Measurements from ENCODE around the gene REN.

REN gene

DNA sequence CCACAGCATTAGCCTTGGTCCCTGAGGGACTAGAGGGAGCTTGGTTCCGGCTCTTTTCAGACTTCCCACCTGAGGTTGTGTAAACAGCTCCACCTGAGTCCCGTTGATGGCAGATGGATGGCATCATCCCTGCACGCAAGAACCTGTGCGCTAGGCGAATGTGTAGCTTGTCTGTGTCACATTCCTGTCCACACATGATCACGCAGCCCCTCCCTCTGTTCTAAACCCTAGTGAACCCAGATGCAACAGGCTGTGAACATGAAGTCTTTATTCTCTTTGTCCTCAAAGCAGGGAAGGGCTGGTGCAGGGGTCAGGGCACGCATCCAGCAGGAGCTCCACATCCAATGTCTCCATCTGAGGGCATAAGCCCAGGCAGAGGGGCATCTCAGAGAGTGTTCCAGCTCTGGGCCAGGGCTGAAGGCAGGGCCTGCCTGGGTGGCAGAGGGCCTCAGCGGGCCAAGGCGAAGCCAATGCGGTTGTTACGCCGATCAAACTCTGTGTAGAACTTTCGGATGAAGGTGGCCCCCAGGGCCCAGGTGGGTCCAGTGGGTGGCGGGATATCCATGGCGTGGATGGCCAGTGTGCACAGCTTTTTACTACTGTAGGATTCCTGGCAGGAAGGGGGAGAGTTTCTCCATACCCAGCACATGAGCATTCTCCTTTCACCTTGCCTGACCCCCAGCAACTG, 11.4 kb downstream of the REN start:
- DNase-seq (ENCODE audit: low read depth in 2 of 2) = no peak

DNA sequence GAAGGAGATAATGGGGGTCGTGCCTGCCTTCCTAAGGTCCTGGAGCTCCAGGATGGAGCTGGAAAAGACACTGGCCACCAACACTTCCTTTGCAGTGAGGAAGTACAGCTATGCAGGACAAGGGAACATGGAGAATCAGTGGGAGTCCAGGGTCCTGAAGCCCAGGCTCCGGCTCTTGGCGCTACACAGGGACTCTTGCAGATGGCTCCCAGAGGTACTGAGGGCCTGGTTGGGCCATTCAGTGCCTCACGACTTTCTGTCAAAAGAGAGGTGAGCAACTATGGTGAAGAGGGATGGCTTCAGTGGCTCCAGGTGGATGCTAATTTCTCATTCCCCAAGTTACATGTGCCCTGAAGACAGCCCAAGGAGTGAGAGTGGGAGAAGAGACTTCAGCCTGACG, 12.5 kb downstream of the REN start:
- no peak for DNase-seq (ENCODE audit: low read depth in 2 of 2)

DNA sequence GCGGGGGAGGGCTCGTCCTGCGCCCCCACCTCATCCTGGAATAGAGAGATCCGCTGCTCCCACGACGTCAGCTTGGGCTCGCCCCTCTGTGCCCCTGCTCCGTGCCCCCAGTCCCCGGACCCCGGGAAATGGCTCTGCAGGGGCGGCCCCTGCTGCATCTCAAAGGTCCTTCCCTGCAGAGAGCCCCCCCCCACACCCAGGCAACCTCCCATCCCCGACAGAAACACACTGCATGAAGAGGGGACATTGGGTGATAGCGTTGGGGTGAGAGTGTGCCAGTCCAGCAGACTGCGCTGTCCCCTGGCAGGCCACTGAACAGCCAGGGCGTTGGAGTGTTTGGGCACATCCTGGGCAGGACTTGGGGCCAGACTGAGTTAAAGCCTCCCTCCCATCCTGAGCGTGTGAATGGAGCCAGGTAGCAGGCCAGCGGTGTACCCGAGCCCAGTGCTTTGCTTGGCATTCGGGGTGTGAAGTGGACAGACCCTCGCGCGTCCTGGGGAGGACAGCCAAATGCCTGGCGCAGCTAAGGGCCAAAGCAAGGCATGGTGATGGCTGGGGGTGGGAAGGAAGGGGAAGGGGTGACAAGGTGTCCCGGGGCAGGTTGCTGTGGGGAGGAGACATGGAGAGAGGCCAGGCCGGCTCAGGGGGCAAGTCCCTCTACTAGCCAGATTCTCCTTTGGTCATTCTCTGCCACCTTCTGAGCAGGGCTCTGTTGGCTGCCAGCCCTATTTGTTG, 13.7 kb downstream of the REN start:
- DNase-seq (ENCODE audit: low read depth in 2 of 2) = no peak

DNA sequence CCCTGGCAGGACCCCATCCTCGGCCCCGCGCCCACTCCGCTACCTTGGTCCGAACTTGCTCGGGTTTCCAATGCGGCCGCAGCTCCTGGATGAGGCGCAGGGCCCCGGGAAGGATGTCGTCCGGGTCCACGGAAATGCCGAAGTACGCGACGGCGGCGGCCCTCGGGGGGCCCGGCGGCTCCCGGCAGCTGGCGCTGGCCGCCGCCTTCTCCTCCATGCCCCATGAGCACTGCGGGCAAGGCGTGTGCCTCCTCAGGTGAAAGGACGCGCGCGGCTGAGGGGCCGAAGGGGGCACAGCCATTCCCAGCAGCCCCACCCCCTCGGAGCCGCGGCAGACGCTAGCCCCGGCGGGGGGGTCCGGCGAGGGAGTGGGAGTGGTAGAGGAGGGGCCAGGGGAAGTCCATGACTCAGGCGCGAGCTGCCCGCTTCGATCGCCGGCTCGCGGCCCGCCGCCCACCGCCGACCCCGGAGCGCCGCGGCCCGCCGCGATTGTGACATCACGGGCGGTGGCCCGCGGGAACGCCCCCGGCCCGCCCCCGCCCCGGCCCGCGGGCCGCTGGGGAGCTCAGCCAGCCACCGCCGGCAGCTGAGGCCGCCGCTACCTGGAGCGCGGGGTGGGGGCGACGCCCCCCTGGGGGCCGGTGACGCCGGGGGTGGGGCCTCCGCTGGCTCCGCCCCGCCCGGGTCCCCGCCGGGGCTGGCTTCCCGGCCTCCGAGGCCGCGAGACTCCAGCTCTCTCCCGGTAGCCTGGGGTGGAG, 14.4 kb downstream of the REN start, which contains the start of gene ETNK2:
Gene ETNK2 (minus strand): TSS at position 493 of the 758 bp plus-strand sequence. CDS start 192 bp downstream, at position 301.
- DNase-seq (ENCODE audit: low read depth in 2 of 2) = peak; percentile 26 to 30

DNA sequence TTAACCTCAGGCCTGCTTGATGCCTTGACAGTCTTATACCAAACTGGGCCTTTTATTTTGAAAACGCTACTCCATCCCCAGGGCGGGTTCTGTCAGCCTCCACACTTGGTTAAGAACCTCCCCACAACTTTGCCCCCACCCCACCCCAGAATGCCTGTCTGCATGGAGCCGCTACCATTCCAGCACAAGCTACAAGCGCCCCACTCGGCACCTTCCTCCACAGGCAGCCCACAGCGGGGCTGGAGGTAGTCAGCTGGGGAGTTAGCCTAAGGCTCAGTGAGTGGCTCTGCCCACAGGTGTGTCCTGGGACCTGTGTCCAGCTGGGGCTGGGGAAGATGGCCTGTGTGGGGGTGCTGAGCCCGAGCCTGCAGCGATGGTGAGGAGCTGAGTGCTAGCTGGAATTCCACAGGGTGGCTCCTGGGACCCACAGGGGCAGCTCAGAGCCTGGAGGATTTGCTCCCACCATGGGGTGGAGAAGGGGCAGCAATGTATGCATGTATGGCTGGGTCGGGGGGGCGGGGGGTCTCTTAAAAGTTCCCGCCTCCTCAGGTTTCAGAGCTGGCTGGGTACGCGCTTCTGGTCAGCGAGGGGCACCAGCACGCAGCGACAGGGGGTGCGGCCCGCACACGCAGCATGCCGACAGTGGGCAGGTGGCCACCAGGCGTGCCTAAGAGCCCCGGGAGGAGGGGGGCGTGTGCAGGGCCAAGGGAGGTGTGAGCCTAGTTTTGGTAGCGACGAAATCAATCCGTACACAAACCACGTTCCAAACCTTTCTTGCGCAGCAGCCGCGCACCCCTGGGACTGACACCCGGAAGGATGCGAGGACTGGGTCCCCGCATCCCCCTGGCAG, 15.2 kb downstream of the REN start:
- DNase-seq (ENCODE audit: low read depth in 2 of 2) = no peak

DNA sequence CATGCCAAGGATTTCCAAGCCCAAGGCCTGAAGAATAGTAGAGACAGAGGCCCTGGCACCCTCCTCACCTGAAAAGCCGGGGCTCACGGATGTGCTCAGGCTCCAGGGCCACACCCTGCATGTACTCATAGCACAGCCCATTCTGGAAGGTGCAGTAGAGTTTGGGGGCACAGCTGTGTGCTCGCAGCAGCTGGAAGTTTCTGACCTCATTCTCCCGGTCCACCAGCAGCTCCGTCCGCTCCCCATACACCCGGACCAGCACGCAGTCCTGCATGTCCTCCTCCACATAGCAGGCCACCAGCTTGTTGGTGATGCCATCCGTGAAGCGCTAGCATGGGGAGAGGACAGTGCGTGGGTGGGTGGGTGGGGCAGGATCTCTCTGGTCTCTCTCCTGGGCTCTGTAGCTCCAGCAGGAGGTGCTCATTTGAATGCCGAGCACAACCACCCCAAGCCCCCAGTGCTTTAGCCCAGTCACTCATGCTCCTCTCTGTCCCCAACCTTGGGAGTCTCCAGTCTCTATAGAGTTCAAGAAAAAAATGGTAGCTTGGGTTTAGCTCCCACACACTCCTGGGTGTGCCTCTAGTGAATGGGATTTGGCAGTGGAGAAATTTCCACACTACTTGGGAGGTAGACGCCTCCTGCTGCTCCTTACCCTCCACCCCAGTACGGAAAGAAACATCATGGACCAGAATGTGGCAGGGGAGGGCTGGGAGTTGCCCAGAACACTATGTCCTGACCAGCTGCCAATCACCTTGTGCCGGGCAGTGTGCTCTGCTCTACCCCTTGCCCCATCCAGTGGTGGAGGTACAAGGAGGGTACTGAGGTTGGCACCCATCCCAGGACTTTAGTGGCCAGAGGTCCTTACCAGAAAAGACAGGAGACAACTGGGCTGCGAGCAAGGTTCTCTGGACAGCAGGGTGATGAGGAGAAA, 16.2 kb downstream of the REN start:
- DNase-seq (ENCODE audit: low read depth in 2 of 2) = no peak

DNA sequence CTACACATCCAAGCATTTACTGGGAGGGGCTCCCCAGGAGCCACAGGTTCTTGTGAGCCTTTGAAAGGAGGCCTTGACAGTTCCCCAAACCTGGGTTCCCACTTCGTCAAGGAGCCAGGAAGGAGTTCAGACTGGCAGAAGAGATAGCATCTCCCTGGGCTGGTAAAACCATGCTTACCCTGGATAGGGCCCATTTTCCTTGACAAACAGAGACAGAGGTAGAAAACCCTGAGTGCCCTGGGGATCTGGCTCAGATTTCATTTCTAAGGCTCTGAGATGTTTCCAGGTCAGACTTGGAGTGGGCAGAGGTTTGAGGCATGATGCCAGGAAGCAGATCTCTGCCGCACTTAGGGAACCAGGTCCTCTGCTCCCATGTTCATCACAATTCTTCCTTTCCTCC, 17.0 kb downstream of the REN start:
- no peak for DNase-seq (ENCODE audit: low read depth in 2 of 2)

DNA sequence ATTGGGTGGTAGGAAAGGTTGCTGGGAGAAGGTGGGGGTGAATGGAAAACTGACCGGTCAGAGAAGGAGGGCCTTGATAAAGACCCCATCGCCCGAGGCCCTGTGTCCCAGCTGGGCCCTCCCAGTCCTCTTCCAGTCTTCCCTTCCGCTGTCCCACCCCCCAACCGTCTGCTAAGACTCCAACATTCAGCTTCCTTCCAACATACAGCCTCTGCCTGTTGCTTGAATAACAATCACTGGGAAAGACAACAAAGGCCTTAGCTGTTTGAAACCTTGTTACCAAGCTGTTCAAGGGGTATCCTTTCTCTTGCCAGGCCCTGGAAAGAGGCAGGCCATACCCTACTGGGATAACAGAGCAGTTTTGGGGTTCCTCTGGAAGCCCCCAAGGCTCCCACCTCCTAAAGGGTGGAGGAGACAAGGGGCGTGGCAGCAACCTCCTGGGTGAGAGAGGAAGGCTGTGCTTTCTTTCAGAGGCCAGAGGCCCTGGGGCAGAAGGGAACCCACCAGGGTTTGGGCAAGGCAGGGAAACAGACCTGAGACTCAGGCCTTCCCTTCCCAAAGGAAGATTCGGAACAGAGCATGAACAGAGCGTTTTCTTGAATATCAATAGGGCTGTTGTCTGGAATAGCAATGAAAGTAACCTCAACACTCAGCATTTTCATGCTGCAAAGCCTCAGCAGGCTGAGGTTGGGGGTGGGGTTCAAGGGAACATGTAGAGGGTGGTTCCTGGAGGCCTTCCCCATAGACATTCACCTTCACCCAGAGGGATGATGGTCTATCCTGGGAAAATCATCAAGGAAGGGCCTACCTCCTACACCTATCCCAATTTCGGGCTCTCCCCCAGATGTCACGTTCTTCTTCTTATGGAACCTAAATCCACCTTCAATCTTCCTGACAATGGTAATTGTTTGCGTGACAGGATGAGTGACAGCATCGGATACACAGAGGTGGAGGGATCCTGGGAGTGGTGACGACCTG, 18.4 kb downstream of the REN start:
- no peak for DNase-seq (ENCODE audit: low read depth in 2 of 2)

DNA sequence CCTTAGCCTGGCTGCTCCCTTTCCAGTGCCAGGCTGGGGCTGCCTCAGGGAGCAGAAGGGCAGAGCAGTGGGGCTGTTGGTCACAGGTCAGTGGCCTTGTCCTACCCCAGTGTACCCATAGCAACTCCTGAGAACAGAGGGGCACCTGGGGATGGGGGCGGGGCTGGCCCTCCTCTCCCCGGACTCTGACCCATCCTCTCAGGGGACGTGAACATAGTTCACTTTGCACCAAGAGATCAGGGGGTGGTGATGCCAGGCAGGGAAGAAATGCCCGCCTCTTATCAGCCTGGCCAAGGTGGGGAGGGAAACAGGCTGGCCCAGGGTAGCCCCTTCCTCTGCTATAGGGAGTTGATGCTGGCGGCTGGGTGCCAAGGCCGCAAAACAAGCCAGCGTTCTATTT, 19.2 kb downstream of the REN start:
- DNase-seq (ENCODE audit: low read depth in 2 of 2) = no peak

DNA sequence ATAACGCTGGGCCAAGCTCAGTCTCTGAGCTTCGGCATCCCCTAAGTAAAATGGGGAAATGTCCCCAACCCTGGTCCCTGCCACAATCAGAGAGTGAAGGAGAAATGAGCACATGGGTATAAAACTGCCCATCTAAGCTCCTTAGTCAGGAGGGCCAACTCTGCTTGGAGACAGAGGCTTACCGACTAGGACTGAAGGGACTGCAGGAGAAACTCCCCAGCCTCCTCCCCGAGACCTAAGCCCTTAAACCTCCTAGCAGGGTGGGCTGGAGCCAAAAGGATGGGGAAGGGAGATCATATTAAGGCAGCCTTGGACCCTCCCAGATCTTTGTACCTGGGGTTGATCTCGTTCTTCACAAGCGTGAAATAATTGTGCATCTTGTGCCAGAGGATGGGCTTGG, 19.8 kb downstream of the REN start:
- DNase-seq (ENCODE audit: low read depth in 2 of 2) = no peak

DNA sequence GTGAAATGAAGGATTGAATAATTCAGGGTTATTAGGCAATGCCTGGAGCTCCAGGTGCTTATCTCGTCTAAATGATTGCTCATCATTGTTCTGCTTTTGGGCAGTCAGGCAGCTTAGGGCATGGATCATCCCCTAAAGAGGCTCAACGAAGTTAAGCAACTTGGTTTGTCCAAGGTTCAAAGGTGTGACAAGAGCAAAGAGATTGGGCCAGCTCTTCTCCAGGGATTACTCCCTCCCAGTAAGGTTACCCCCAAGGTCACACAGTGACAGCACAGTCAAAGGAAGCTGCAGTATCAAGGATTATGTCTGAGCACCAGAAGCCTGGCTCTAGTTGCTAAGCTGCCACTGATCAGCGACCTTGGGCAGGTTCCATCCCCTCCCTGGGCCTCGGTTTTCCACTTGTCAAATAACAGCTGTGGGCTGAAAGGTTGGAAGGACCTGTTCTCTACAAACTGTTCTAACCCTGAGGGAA, 21.1 kb downstream of the REN start:
- DNase-seq (ENCODE audit: low read depth in 2 of 2) = no peak

DNA sequence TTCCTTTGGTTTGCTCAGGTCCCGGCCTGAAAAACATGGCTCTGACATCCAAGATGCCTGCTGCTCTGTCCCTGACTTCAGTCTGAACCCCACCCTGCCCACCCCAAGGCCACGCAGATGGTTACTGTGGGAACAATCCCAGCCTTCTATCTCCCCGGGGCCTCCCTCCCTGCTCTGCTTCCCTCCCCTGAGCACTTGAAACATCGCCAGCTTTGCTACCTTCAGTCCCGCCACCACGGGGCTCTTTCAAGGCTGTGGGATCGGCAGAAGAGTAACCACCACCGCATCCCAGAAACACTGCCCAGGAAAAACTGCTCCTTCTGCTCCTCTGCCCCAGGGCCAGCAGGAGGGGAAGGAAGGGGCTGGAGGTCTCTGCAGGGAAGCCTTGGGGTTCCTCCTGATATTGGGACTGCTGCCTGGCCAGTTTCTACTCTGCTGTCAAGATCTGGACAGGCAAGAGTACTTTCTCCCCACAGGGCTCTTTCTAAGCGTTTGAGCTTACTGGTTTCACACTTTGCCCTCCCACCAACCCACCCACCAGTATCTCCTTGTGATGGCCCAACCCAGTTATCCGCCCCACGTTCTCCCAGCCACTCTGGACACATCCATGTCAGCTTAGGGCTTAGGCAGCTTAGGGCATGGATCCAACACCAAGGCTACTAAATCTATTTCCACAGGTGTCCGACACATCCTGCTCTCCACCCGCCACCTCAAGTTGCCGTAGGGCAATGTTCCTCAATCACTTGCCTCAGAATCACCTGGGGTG, 22.7 kb downstream of the REN start:
- no peak for DNase-seq (ENCODE audit: low read depth in 2 of 2)

DNA sequence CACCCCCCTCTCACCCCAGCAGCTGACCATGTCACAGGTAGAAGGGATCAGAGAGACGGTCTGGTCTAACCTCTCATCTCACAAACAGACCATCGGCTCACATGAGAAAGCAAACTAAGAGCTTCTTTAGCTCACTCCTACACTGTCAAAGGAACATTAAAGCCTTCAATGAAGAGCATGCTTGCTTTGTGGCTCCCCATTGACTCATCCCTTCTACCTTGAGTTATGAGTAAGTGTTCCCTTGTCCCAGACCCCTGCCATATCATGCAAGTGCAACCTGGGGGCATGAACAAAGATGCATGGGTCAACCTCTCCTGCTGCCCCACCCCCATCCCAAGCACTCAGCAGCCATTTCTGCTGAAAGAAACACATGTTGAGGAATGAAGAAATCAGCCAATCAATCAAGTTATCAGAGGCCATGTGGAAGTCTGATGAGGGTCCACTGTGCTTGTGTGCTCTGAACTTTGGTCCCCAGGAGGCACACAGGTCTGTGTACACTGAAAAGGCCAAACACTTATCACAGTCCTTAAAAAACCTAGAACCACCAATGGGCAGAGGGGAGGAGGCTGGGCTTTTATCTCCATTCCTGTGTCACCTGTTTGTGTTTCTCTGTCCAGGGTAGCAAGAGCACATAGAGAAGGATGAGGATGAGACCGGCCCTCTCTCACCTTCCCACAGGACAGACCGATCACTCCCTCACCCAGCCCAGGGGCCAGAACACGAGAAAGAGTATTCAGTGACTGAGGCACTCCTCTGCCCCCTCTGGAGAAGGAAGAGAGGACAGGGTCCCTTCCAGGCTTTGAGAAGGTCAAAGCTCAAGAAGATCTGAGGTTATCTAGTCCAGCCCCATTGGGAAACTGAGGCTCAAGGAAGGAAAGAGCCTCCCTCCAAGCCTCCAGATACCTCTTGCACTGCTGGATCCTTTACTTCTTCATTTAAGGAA, 23.8 kb downstream of the REN start:
- DNase-seq (ENCODE audit: low read depth in 2 of 2) = no peak

DNA sequence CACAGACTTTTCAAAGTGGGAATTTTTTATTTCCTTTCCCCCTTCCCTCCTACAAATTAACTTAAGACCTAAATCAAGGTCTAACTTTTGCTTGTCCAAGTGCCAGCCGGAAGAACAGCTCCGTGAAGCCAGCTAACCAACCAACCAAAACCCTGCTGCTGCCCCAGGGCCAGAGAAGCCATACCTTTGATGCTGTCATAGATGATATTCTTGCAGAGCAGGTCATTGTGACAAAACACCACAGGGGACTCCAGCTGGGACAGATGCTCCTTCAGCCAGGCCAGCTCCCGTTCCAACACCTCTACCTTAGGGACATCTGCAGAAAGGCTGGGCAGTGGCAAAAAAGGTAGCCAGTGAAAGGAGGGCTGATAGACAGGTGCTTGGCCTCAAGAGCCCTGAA, 25.0 kb downstream of the REN start:
- no peak for DNase-seq (ENCODE audit: low read depth in 2 of 2)

DNA sequence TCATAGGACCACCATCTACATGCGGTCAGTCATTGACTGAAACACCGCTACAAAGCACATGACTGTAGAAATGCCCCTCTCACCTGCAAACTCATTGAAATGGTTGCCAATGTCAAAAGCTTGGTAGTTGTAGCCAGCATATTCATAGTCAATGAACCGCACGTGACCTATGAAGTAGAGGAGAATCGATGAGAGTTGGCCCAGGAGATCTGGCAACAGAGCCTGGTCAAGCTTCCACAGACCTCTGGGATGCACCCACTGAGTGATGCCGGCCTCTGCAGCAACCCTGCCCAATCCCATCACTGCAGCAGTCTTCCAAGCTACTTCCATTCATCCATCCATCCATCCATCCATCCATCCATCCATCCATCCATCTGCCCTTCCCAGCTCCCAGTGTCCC, 26.2 kb downstream of the REN start:
- DNase-seq (ENCODE audit: low read depth in 2 of 2) = no peak

DNA sequence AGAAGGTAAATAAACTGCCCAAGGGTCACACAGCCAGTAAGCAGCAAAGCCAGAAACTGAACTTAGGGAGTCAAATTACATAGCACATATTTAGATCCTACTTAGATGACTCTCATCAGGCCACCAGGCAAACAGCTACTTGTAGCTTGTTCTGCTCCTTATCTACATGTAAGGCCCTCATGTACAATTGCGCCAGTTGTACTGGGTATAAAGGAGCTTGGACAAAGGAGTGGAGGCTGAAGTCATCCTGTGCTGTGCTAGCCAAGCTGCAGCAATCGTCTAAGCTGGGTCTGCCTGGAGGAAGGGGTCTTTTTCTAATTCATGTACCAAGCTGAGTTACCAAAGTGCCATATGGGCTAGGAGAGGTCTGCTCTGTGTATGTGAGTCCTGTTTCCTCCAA, 27.0 kb downstream of the REN start:
- DNase-seq (ENCODE audit: low read depth in 2 of 2) = no peak

DNA sequence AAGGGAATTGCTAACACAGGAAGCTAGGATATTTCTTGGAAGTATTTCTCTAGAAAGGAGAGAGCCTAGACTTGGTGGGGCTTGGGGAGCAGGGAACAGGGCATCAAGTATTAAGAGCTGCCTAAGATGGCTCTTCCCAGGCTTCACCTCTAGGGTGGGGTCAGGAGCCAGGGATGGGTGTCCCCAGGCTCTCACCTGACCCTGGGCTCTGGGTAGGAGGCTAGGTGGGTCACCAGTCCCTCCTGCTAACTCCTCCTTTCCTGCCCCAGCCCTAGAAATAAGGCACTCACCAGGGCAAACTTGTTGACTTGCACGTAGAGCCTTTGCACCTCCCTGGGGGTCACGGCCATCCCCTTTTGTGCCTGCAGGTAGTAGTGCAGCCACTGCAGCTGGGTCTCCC, 29.3 kb downstream of the REN start:
- DNase-seq (ENCODE audit: low read depth in 2 of 2) = no peak
